OCI-LY1 (cell line): ENCODE data around the gene HMG20B.

ENCODE experiments used
- H2AFZ ChIP-seq: fragments of 200-600 bp; sonication (generic), shearing (Covaris generic); 2 replicates; pipeline ENCODE4 v1.6.0; 2014; ENCODE audit warnings: antibody characterized with exemption, mild to moderate bottlenecking, low read length
- H3F3A ChIP-seq: fragments of 200-600 bp; sonication (generic), shearing (Covaris generic); 2 replicates; pipeline ENCODE4 v1.6.0; 2014; ENCODE audit warnings: mild to moderate bottlenecking, antibody characterized with exemption, low read length, moderate library complexity; ENCODE audit not compliant: insufficient read depth
- H3K27ac ChIP-seq: fragments of 200-600 bp; sonication (generic); 2 replicates; pipeline ENCODE4 v1.5.1; 2014; ENCODE audit warnings: low read length, mixed run types, mild to moderate bottlenecking, low read depth; ENCODE audit not compliant: poor library complexity, severe bottlenecking
- H3K27me3 ChIP-seq: fragments of 200-600 bp; sonication (generic); 2 replicates; pipeline ENCODE4 v1.6.0; 2014; ENCODE audit warnings: antibody characterized with exemption, mild to moderate bottlenecking, low read length, moderate library complexity; ENCODE audit not compliant: insufficient read depth
- H3K36me3 ChIP-seq: fragments of 200-600 bp; sonication (generic); 2 replicates; pipeline ENCODE4 v1.6.1; 2014; ENCODE audit warnings: mild to moderate bottlenecking, antibody characterized with exemption, low read length, moderate library complexity, mixed read lengths; ENCODE audit not compliant: insufficient read depth
- H3K4me1 ChIP-seq: fragments of 200-600 bp; sonication (generic); 2 replicates; pipeline ENCODE4 v1.5.1; 2014; ENCODE audit warnings: mild to moderate bottlenecking, low read length, moderate library complexity; ENCODE audit not compliant: insufficient read depth, severe bottlenecking
- H3K4me2 ChIP-seq: fragments of 200-600 bp; sonication (generic), shearing (Covaris generic); 2 replicates; pipeline ENCODE4 v1.6.1; 2014; ENCODE audit warnings: low read length
- H3K4me3 ChIP-seq: fragments of 200-600 bp; sonication (generic); 2 replicates; pipeline ENCODE4 v1.5.1; 2014; ENCODE audit warnings: low read length, low read depth, mild to moderate bottlenecking, mixed read lengths; ENCODE audit not compliant: poor library complexity, severe bottlenecking
- H3K79me2 ChIP-seq: fragments of 200-600 bp; shearing (Covaris generic); 2 replicates; pipeline ENCODE4 v1.6.1; 2016; ENCODE audit warnings: mixed run types, low read length, mixed read lengths; ENCODE audit not compliant: insufficient read depth
- H3K9ac ChIP-seq: fragments of 200-600 bp; sonication (generic), shearing (Covaris generic); 2 replicates; pipeline ENCODE4 v1.6.1; 2014; ENCODE audit warnings: mild to moderate bottlenecking, low read length, mixed read lengths
- H3K9me2 ChIP-seq: fragments of 200-600 bp; sonication (generic), shearing (Covaris generic); 2 replicates; pipeline ENCODE4 v1.6.1; 2014; ENCODE audit warnings: low read depth, mild to moderate bottlenecking, low read length, mixed read lengths
- H3K9me3 ChIP-seq: fragments of 200-600 bp; shearing (Covaris generic); 2 replicates; pipeline ENCODE4 v1.6.1; 2014; ENCODE audit warnings: low read length, mixed read lengths
- H4K20me1 ChIP-seq: fragments of 200-600 bp; sonication (generic), shearing (Covaris generic); 2 replicates; pipeline ENCODE4 v1.6.0; 2016; ENCODE audit warnings: mild to moderate bottlenecking, low read length; ENCODE audit not compliant: insufficient read depth
- CTCF ChIP-seq: fragments of 200-600 bp; sonication (generic), shearing (Covaris generic); IDR thresholded peaks from 2 replicates; pipeline ENCODE4 v1.5.1; 2017; ENCODE audit warnings: mild to moderate bottlenecking, antibody characterized with exemption, low read length, moderate library complexity, mixed read lengths
- EZH2 ChIP-seq: fragments of 200-600 bp; sonication (generic), shearing (Covaris generic); IDR thresholded peaks from 2 replicates; pipeline ENCODE4 v1.8.0; 2017; ENCODE audit warnings: borderline replicate concordance, mixed run types, mild to moderate bottlenecking, antibody characterized with exemption, low read length, moderate library complexity, mixed read lengths

Gene HMG20B

GRCh38 chr19:3618144-3618810 lies 45.5 kb downstream of the HMG20B start:
- H3K4me2 ChIP-seq = no peak overlapping the region
- no peak overlapping the region for H3K9ac ChIP-seq
- H3K36me3 ChIP-seq = peaks cover 12% of the 10 kb centered on the region
- no peaks in the 10 kb centered on the region for H3F3A ChIP-seq
- H3K27ac ChIP-seq = no peak overlapping the region
- H3K9me3 ChIP-seq = no peaks in the 10 kb centered on the region
- H3K9me2 ChIP-seq = no peaks in the 10 kb centered on the region
- no peak overlapping the region for H2AFZ ChIP-seq
- H4K20me1 ChIP-seq = no peaks in the 10 kb centered on the region
- no peaks in the 10 kb centered on the region for H3K4me1 ChIP-seq
- TF ChIP-seq EZH2 (no peak), CTCF (peak; percentile 92)
- H3K27me3 ChIP-seq = no peaks in the 10 kb centered on the region
- no peaks in the 10 kb centered on the region for H3K79me2 ChIP-seq
- H3K4me3 ChIP-seq = no peak overlapping the region

GRCh38 chr19:3618811-3619630 lies 46.3 kb downstream of the HMG20B start:
- Histone ChIP-seq H3K4me3 (no peak overlapping the region), H3K79me2 (no peaks in the 10 kb centered on the region), H3K9me2 (no peaks in the 10 kb centered on the region), H3K36me3 (peaks cover 15% of the 10 kb centered on the region), H3K4me1 (no peaks in the 10 kb centered on the region), H2AFZ (no peak overlapping the region), H3K4me2 (no peak overlapping the region), H3K27ac (no peak overlapping the region), H4K20me1 (no peaks in the 10 kb centered on the region), H3K9ac (no peak overlapping the region), H3F3A (no peaks in the 10 kb centered on the region), H3K27me3 (no peaks in the 10 kb centered on the region), H3K9me3 (no peaks in the 10 kb centered on the region)
- TF ChIP-seq CTCF = no peak
- TF ChIP-seq EZH2 = no peak

GRCh38 chr19:3619631-3620012 lies 46.9 kb downstream of the HMG20B start:
- H2AFZ ChIP-seq = no peak overlapping the region
- H3K27ac ChIP-seq = no peak overlapping the region
- H4K20me1 ChIP-seq = no peaks in the 10 kb centered on the region
- no peaks in the 10 kb centered on the region for H3F3A ChIP-seq
- no peaks in the 10 kb centered on the region for H3K4me1 ChIP-seq
- TF ChIP-seq EZH2 (no peak), CTCF (no peak)
- H3K79me2 ChIP-seq = no peaks in the 10 kb centered on the region
- no peaks in the 10 kb centered on the region for H3K9me3 ChIP-seq
- H3K36me3 ChIP-seq = peaks cover 15% of the 10 kb centered on the region
- H3K4me3 ChIP-seq = no peak overlapping the region
- H3K9ac ChIP-seq = no peak overlapping the region
- no peaks in the 10 kb centered on the region for H3K27me3 ChIP-seq
- no peaks in the 10 kb centered on the region for H3K9me2 ChIP-seq
- H3K4me2 ChIP-seq = no peak overlapping the region
